PFSK-1 (cell line): ENCODE data around the gene KLHL40.

Experiments used
- FOXP2 ChIP-seq: optimal IDR thresholded peaks from 2 replicates; pipeline ENCODE3; 2011; ENCODE audit warnings: borderline replicate concordance, control low read depth, inconsistent platforms; ENCODE audit not compliant: insufficient read depth; ENCODE audit errors: extremely low read length, extremely low read depth
- POLR2AphosphoS5 ChIP-seq: IDR thresholded peaks from 2 replicates; pipeline ENCODE4 v1.6.1; 2012; ENCODE audit warnings: low read depth, mild to moderate bottlenecking, control low read depth, low read length, moderate library complexity
- REST ChIP-seq, 2 experiments: IDR thresholded peaks; 2 replicates each; pipeline versions ENCODE4 v1.6.1 to v1.8.0; 2011 to 2012; ENCODE audit warnings: low read depth in 2 of 2, low read length in 2 of 2, control low read depth in 1 of 2, inconsistent platforms in 1 of 2, mild to moderate bottlenecking in 1 of 2, moderate library complexity in 1 of 2; ENCODE audit not compliant: insufficient read depth in 1 of 2
- SIN3A ChIP-seq: IDR thresholded peaks from 2 replicates; pipeline ENCODE4 v1.6.1; 2012; ENCODE audit warnings: mild to moderate bottlenecking, low read length, moderate library complexity, borderline replicate concordance; ENCODE audit not compliant: insufficient read depth
- TAF1 ChIP-seq: IDR thresholded peaks from 2 replicates; pipeline ENCODE4 v1.6.1; 2012; ENCODE audit warnings: low read length, control low read depth, borderline replicate concordance; ENCODE audit not compliant: insufficient read depth

Gene KLHL40

GRCh38 chr3:42674146-42674545 lies 11.2 kb upstream of the KLHL40 start:
- no peak for TF ChIP-seq TAF1

GRCh38 chr3:42675909-42676308 lies 9.4 kb upstream of the KLHL40 start:
- no peak for TF ChIP-seq POLR2AphosphoS5
- no peak for TF ChIP-seq REST (IDR thresholded peaks at IDR 0.05; ENCODE audit: insufficient read depth in 1 of 2, low read depth in 2 of 2, low read length in 2 of 2)
- no peak for TF ChIP-seq SIN3A
- TF ChIP-seq FOXP2, result no peak
- TF ChIP-seq TAF1, result no peak

GRCh38 chr3:42678447-42678846 lies 6.9 kb upstream of the KLHL40 start:
- TF ChIP-seq FOXP2 (no peak), SIN3A (no peak), POLR2AphosphoS5 (no peak), REST (IDR thresholded peaks at IDR 0.05; ENCODE audit: insufficient read depth in 1 of 2, low read depth in 2 of 2, low read length in 2 of 2) (no peak), TAF1 (no peak)

- TF ChIP-seq FOXP2 (no peak), TAF1 (no peak), POLR2AphosphoS5 (no peak), SIN3A (no peak), REST (IDR thresholded peaks at IDR 0.05; ENCODE audit: insufficient read depth in 1 of 2, low read depth in 2 of 2, low read length in 2 of 2) (no peak)
These were observed 5.1 kb upstream of the KLHL40 start for GRCh38 chr3:42680271-42680670.

GRCh38 chr3:42680806-42681205 lies 4.5 kb upstream of the KLHL40 start:
- TF ChIP-seq FOXP2, result no peak
- no peak for TF ChIP-seq SIN3A
- no peak for TF ChIP-seq POLR2AphosphoS5
- no peak for TF ChIP-seq TAF1
- no peak for TF ChIP-seq REST (IDR thresholded peaks at IDR 0.05; ENCODE audit: insufficient read depth in 1 of 2, low read depth in 2 of 2, low read length in 2 of 2)
